GM23338 (cell line): ENCODE data around the gene MESP1. TPM values are rescaled to one million over a fixed set of nuclear protein-coding genes. Genes with fewer than 3 reads are reported as not detected.

Experiments used
- ATAC-seq: fragments of 200-7000 bp; cut with Tn5 transposase; 3 replicates; pipeline ENCODE4 v1.9.1; 2020
- DNase-seq: peaks from one replicate; pipeline ENCODE4 v3.0.0-alpha.2; 2015; ENCODE audit warnings: low spot score
- H2AFZ ChIP-seq: fragments of 200-600 bp; sonication (generic); 2 replicates; pipeline ENCODE4 v1.8.0; 2016; ENCODE audit warnings: antibody characterized with exemption, mild to moderate bottlenecking, moderate library complexity
- H3F3A ChIP-seq: fragments of 200-600 bp; sonication (generic); replicated peaks from 2 replicates; pipeline ENCODE4 v1.8.0; 2017; ENCODE audit warnings: antibody characterized with exemption, mixed run types, low read depth
- H3K27ac ChIP-seq: fragments of 200-600 bp; sonication (generic); 2 replicates; pipeline ENCODE4 v1.6.1; 2016; ENCODE audit warnings: low read depth
- H3K27me3 ChIP-seq: fragments of 200-600 bp; sonication (generic); 2 replicates; pipeline ENCODE4 v1.8.0; 2016; ENCODE audit warnings: mild to moderate bottlenecking, mixed run types, moderate library complexity; ENCODE audit not compliant: insufficient read depth
- H3K36me3 ChIP-seq: fragments of 200-600 bp; sonication (generic); 2 replicates; pipeline ENCODE4 v1.8.0; 2016; ENCODE audit warnings: mild to moderate bottlenecking; ENCODE audit not compliant: insufficient read depth
- H3K4me1 ChIP-seq: fragments of 200-600 bp; sonication (generic); 2 replicates; pipeline ENCODE4 v1.8.0; 2016; ENCODE audit warnings: mild to moderate bottlenecking, moderate library complexity; ENCODE audit not compliant: insufficient read depth
- H3K4me2 ChIP-seq: fragments of 200-600 bp; sonication (generic); 2 replicates; pipeline ENCODE4 v1.7.1; 2017; ENCODE audit warnings: mixed run types
- H3K4me3 ChIP-seq: fragments of 200-600 bp; sonication (generic); 2 replicates; pipeline ENCODE4 v1.6.1; 2016; ENCODE audit warnings: mixed run types
- H3K79me2 ChIP-seq: fragments of 200-600 bp; sonication (generic); replicated peaks from 2 replicates; pipeline ENCODE4 v1.8.0; 2017; ENCODE audit warnings: mild to moderate bottlenecking; ENCODE audit not compliant: insufficient read depth
- H3K9me2 ChIP-seq: fragments of 200-600 bp; sonication (generic); 2 replicates; pipeline ENCODE4 v1.8.0; 2017; ENCODE audit not compliant: insufficient read depth
- H4K20me1 ChIP-seq: fragments of 200-600 bp; sonication (generic); replicated peaks from 2 replicates; pipeline ENCODE4 v1.8.0; 2017; ENCODE audit warnings: mild to moderate bottlenecking; ENCODE audit not compliant: insufficient read depth
- H3K27ac Mint-ChIP-seq: 2 replicates; pipeline ENCODE4 v1.8.0; 2020; ENCODE audit warnings: inconsistent platforms, mild to moderate bottlenecking, moderate library complexity, mixed read lengths
- H3K27me3 Mint-ChIP-seq: 3 replicates; pipeline ENCODE4 v1.8.0; 2022; ENCODE audit warnings: low read depth, mild to moderate bottlenecking, moderate library complexity, mixed read lengths, inconsistent platforms; ENCODE audit not compliant: insufficient read depth, poor library complexity
- H3K36me3 Mint-ChIP-seq: 3 replicates; pipeline ENCODE4 v1.8.0; 2021; ENCODE audit warnings: low read depth, mild to moderate bottlenecking, inconsistent platforms, moderate library complexity, mixed read lengths
- H3K4me1 Mint-ChIP-seq: 3 replicates; pipeline ENCODE4 v1.8.0; 2020; ENCODE audit warnings: mild to moderate bottlenecking, inconsistent platforms, mixed read lengths
- H3K4me3 Mint-ChIP-seq: 3 replicates; pipeline ENCODE4 v1.8.0; 2021; ENCODE audit warnings: moderate library complexity, mild to moderate bottlenecking, inconsistent platforms, mixed read lengths
- H3K9me3 Mint-ChIP-seq: 3 replicates; pipeline ENCODE4 v1.8.0; 2020; ENCODE audit warnings: moderate library complexity, mild to moderate bottlenecking, inconsistent platforms, mixed read lengths
- CREB1 ChIP-seq: fragments of 250-450 bp; sonication (Bioruptor Pico); IDR thresholded peaks from 2 replicates; pipeline ENCODE4 v1.5.0; 2020; ENCODE audit warnings: low read depth, mild to moderate bottlenecking, moderate library complexity
- CTCF ChIP-seq, 2 experiments: fragments of 200-600 bp in 1 of 2; sonication (generic) in 1 of 2; conservative IDR thresholded peaks; 2 replicates each; pipeline versions ENCODE4 v1.5.1 to v1.6.1; 2016 to 2017; ENCODE audit warnings: antibody characterized with exemption in 2 of 2, low read depth in 2 of 2, mild to moderate bottlenecking in 2 of 2, moderate library complexity in 1 of 2
- ETS1 ChIP-seq: IDR thresholded peaks from 2 replicates; pipeline ENCODE4 v1.6.1; 2016; ENCODE audit warnings: antibody characterized with exemption
- EZH2 ChIP-seq: fragments of 200-600 bp; sonication (generic); IDR thresholded peaks from one replicate; pipeline ENCODE4 v1.8.0; 2017; ENCODE audit warnings: antibody characterized with exemption, mild to moderate bottlenecking, low read depth; ENCODE audit not compliant: unreplicated experiment
- EZH2phosphoT487 ChIP-seq: fragments of 200-600 bp; sonication (generic); IDR thresholded peaks from one replicate; pipeline ENCODE4 v1.8.1; 2018; ENCODE audit warnings: antibody characterized with exemption; ENCODE audit not compliant: unreplicated experiment
- JUNB ChIP-seq: IDR thresholded peaks from one replicate; pipeline ENCODE4 v1.6.1; 2016; ENCODE audit warnings: antibody characterized with exemption; ENCODE audit not compliant: unreplicated experiment
- NANOG ChIP-seq: IDR thresholded peaks from 2 replicates; pipeline ENCODE4 v1.6.1; 2016; ENCODE audit warnings: antibody characterized with exemption, borderline replicate concordance
- POLR2AphosphoS5 ChIP-seq: IDR thresholded peaks from 2 replicates; pipeline ENCODE4 v1.6.1; 2016; ENCODE audit warnings: antibody characterized with exemption, low read depth
- REST ChIP-seq: IDR thresholded peaks from one replicate; pipeline ENCODE4 v1.6.1; 2018; ENCODE audit warnings: antibody characterized with exemption; ENCODE audit not compliant: unreplicated experiment
- STAT1 ChIP-seq: IDR thresholded peaks from one replicate; pipeline ENCODE4 v1.6.1; 2016; ENCODE audit warnings: antibody characterized with exemption; ENCODE audit not compliant: unreplicated experiment
- ZNF114 ChIP-seq: fragments of 250-450 bp; sonication (Bioruptor Pico); IDR thresholded peaks from 2 replicates; pipeline ENCODE4 v1.5.0; 2020; ENCODE audit warnings: mild to moderate bottlenecking, moderate library complexity
- ZNF331 ChIP-seq: fragments of 250-450 bp; sonication (Bioruptor Pico); IDR thresholded peaks from 2 replicates; pipeline ENCODE4 v1.5.0; 2020; ENCODE audit warnings: low read depth, mild to moderate bottlenecking, moderate library complexity
- ZNF462 ChIP-seq: fragments of 250-450 bp; sonication (Bioruptor Pico); IDR thresholded peaks from 2 replicates; pipeline ENCODE4 v1.5.0; 2020; ENCODE audit warnings: mild to moderate bottlenecking, moderate library complexity
- polyA plus RNA-seq: library from polyadenylated mRNA; unstranded; fragments of >200 nt; fragmentation: Nextera tagmentation; extraction: Ambion mirVana; gene quantifications from 2 replicates; pipeline ENCODE4 v1.2.1, GENCODE V29; 2016
- total RNA-seq: library from RNA; depleted of rRNA; stranded (reverse); fragments of >200 nt; shearing (Covaris generic); gene quantifications from 2 replicates; pipeline ENCODE4 v1.2.3, GENCODE V29; 2014

MESP1 gene
- total and polyA plus RNA-seq, 2 experiments from 2014 or later, result 0.21 to 0.91 TPM

GRCh38 chr15:89792106-89792805 lies 41.2 kb upstream of the MESP1 start:
- H3K36me3 ChIP-seq, result no peaks in the 10 kb centered on the region

More at GRCh38 chr15:89792106-89792805, 41.2 kb upstream of the MESP1 start:
- DNase-seq (no peak), ATAC-seq (no peak)
- Histone ChIP-seq H3K27ac (no peak overlapping the region), H2AFZ (no peak overlapping the region), H3K4me2 (no peak overlapping the region), H3K4me3 (no peak overlapping the region), H3F3A (no peaks in the 10 kb centered on the region), H3K79me2 (no peaks in the 10 kb centered on the region), H3K9me2 (no peaks in the 10 kb centered on the region), H3K27me3 (no peaks in the 10 kb centered on the region), H3K4me1 (no peaks in the 10 kb centered on the region), H4K20me1 (no peaks in the 10 kb centered on the region)
- no peaks in the 10 kb centered on the region for H3K4me1 Mint-ChIP-seq
- H3K36me3 Mint-ChIP-seq, result peaks cover 3% of the 10 kb centered on the region; the same call in 1 of the 3 replicates
- H3K9me3 Mint-ChIP-seq, result peaks cover 8% of the 10 kb centered on the region; the same call in 1 of the 3 replicates
- H3K4me3 Mint-ChIP-seq, result no peak overlapping the region
- H3K27ac Mint-ChIP-seq, result no peak overlapping the region
- H3K27me3 Mint-ChIP-seq, result peaks cover 5% of the 10 kb centered on the region
- TF ChIP-seq REST, result no peak
- TF ChIP-seq ZNF114 (CRISPR knock-in tag), result no peak
- TF ChIP-seq CREB1 (CRISPR knock-in tag), result no peak
- TF ChIP-seq EZH2phosphoT487, result no peak
- no peak for TF ChIP-seq EZH2
- TF ChIP-seq CTCF (conservative IDR thresholded peaks at IDR 0.05; ENCODE audit: low read depth in 2 of 2), result no peak
- TF ChIP-seq STAT1, result no peak
- TF ChIP-seq ZNF462 (CRISPR knock-in tag), result no peak
- no peak for TF ChIP-seq POLR2AphosphoS5
- TF ChIP-seq NANOG, result no peak
- no peak for TF ChIP-seq JUNB
- TF ChIP-seq ZNF331, result no peak
- TF ChIP-seq ETS1, result no peak
